HepG2 (cell line): ENCODE results near the gene PRR33. TPM values are rescaled to one million over a fixed set of nuclear protein-coding genes. Genes with fewer than 3 reads are reported as not detected.

ENCODE experiments used
- ATF1 ChIP-seq: IDR thresholded peaks from 2 replicates; pipeline ENCODE4 v1.6.1; 2016; ENCODE audit warnings: mild to moderate bottlenecking, control low read depth
- BORCS8-MEF2B ChIP-seq: sonication (generic); formaldehyde crosslinking; IDR thresholded peaks from 2 replicates; pipeline ENCODE4 v1.8.0; 2022; ENCODE audit warnings: mild to moderate bottlenecking, missing genetic modification reagents
- FOXA3 ChIP-seq: IDR thresholded peaks from 2 replicates; pipeline ENCODE4 v1.6.1; 2016; ENCODE audit warnings: missing genetic modification reagents, missing compliant biosample characterization
- GATAD1 ChIP-seq: IDR thresholded peaks from 2 replicates; pipeline ENCODE4 v1.6.1; 2016; ENCODE audit warnings: missing genetic modification reagents, missing compliant biosample characterization
- HMG20B ChIP-seq: conservative IDR thresholded peaks from 2 replicates; pipeline ENCODE4 v1.6.1; 2016; ENCODE audit warnings: missing genetic modification reagents, missing compliant biosample characterization
- KDM2A ChIP-seq: sonication (generic); formaldehyde crosslinking; IDR thresholded peaks from 2 replicates; pipeline ENCODE4 v1.4.0; 2020; ENCODE audit warnings: low read depth, missing genetic modification reagents, borderline replicate concordance
- MAFF ChIP-seq: IDR thresholded peaks from 2 replicates; pipeline ENCODE4 v1.6.1; 2011; ENCODE audit warnings: low read depth, low read length, improper control_type of control experiment
- POLR2G ChIP-seq: fragments of 200-400 bp; formaldehyde crosslinking; IDR thresholded peaks from 2 replicates; pipeline ENCODE4 v1.6.1; 2018; ENCODE audit warnings: mild to moderate bottlenecking, low read depth, low read length, moderate library complexity
- RFXANK ChIP-seq: IDR thresholded peaks from 2 replicates; pipeline ENCODE4 v1.6.1; 2016
- SNRNP70 ChIP-seq: fragments of 200-400 bp; formaldehyde crosslinking; IDR thresholded peaks from 2 replicates; pipeline ENCODE4 v1.6.1; 2017; ENCODE audit warnings: mild to moderate bottlenecking, low read depth, low read length, moderate library complexity
- STAG1 ChIP-seq: sonication (generic); formaldehyde crosslinking; IDR thresholded peaks from 2 replicates; pipeline ENCODE4 v1.4.0; 2020; ENCODE audit warnings: missing genetic modification reagents
- YEATS2 ChIP-seq: sonication (generic); formaldehyde crosslinking; IDR thresholded peaks from 2 replicates; pipeline ENCODE4 v1.4.0; 2020; ENCODE audit warnings: missing genetic modification reagents, borderline replicate concordance
- ZNF251 ChIP-seq: sonication (generic); formaldehyde crosslinking; IDR thresholded peaks from 2 replicates; pipeline ENCODE4 v1.9.0; 2021; ENCODE audit warnings: mild to moderate bottlenecking, missing genetic modification reagents
- polyA plus RNA-seq, 8 experiments: library from polyadenylated mRNA; depleted of rRNA in 3 of 8; stranded (reverse) in 7 of 8; unstranded in 1 of 8; fragments of >200 nt; fragmentation: Illumina TruSeq in 4 of 8; extraction: Trizol in 4 of 8; gene quantifications; 2 replicates each; pipeline versions ENCODE4 v1.2.1 to v1.2.3, GENCODE V29; 2011 to 2016; ENCODE audit warnings: low read depth in 4 of 8, missing spikeins in 1 of 8, mixed read lengths in 1 of 8; ENCODE audit not compliant: insufficient read depth in 1 of 8
- total RNA-seq, 5 experiments: library from RNA; depleted of rRNA; stranded (reverse); fragments of >200 nt; fragmentation: Illumina TruSeq; extraction: Trizol; gene quantifications; 2 replicates each; pipeline ENCODE4 v1.2.3, GENCODE V29; 2016; ENCODE audit warnings: low read depth in 1 of 5
- TF ChIP-seq, protein P1 (sequence below): sonication (generic); formaldehyde crosslinking; IDR thresholded peaks from 2 replicates; pipeline ENCODE4 v1.5.0; 2020; ENCODE audit warnings: mild to moderate bottlenecking, missing genetic modification reagents, moderate library complexity
- TF ChIP-seq, protein P2 (sequence below): sonication (generic); formaldehyde crosslinking; IDR thresholded peaks from 2 replicates; pipeline ENCODE4 v1.5.1; 2020; ENCODE audit warnings: missing genetic modification reagents, mild to moderate bottlenecking, borderline replicate concordance
- TF ChIP-seq, protein P3 (sequence below), 2 experiments: sonication (generic) in 1 of 2; formaldehyde crosslinking in 1 of 2; IDR thresholded peaks; 2 replicates each; pipeline versions ENCODE4 v1.5.1 to v1.6.1; 2011 to 2020; ENCODE audit warnings: borderline replicate concordance in 1 of 2, low read depth in 1 of 2, low read length in 1 of 2, mild to moderate bottlenecking in 1 of 2, missing genetic modification reagents in 1 of 2, moderate library complexity in 1 of 2
- TF ChIP-seq, protein P4 (sequence below): sonication (generic); formaldehyde crosslinking; IDR thresholded peaks from 2 replicates; pipeline ENCODE4 v1.5.0; 2020; ENCODE audit warnings: missing genetic modification reagents, mild to moderate bottlenecking, borderline replicate concordance
- TF ChIP-seq, protein P5 (sequence below): sonication (generic); formaldehyde crosslinking; IDR thresholded peaks from 2 replicates; pipeline ENCODE4 v1.8.1; 2023; ENCODE audit warnings: mild to moderate bottlenecking, missing genetic modification reagents
- TF ChIP-seq, protein P6 (sequence below): fragments of 450-650 bp; IDR thresholded peaks from 2 replicates; pipeline ENCODE4 v1.6.1; 2017; ENCODE audit warnings: mild to moderate bottlenecking

PRR33 gene
- total and polyA plus RNA-seq, 2 of the 13 experiments (the other 11 are each of a cell fraction or from before 2014, with no cell fraction given) = not detected

DNA sequence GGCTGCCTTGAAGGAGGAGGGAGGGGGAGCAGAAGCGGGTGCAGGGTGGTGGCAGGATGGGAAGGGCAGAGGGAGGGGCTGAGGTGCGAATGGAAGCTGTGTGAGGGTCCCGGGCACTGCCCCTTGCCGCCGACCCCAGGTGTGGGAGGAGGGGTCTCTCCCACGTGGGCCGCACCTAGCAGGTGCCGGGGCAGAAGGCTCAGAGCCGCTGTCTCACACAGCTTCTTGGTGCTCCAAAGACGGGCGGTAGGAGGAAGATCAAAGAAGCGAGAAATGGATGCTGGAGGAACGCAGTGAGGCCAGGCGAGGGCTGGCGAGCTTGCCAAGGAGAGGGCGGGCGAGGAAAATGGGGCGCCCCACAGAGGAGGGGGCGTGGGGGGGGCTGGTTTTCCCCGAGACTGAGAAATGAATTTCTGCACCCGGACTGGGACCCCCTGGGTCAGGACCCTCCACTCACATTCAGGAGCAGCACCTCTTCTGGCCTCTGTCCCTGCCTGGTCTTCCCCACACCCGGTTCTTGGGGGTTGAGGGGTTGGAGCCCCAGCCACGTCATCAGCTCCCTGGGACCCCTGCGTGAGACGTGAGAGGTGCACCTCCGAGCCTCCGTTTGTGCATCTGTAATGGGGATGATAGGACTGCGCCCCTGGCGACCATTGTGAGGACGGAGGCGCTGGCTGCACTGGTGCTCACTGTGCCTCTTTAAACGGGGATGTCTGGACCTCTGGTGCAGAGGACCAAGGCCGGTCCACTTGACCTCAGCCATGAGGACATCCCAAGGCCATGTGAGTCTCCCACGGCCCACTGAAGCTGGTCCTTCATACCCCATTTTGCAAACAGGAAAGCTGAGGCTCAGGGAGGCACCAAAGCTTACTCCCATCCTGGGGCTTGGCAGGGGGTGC lies 22.0 kb downstream of the PRR33 start (continued):
- TF ChIP-seq, protein P1, sequence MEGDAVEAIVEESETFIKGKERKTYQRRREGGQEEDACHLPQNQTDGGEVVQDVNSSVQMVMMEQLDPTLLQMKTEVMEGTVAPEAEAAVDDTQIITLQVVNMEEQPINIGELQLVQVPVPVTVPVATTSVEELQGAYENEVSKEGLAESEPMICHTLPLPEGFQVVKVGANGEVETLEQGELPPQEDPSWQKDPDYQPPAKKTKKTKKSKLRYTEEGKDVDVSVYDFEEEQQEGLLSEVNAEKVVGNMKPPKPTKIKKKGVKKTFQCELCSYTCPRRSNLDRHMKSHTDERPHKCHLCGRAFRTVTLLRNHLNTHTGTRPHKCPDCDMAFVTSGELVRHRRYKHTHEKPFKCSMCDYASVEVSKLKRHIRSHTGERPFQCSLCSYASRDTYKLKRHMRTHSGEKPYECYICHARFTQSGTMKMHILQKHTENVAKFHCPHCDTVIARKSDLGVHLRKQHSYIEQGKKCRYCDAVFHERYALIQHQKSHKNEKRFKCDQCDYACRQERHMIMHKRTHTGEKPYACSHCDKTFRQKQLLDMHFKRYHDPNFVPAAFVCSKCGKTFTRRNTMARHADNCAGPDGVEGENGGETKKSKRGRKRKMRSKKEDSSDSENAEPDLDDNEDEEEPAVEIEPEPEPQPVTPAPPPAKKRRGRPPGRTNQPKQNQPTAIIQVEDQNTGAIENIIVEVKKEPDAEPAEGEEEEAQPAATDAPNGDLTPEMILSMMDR (CRISPR knock-in tag) = peak; percentile 54
- TF ChIP-seq ATF1 (CRISPR knock-in tag) = no peak
- TF ChIP-seq KDM2A = peak; percentile 19; the same call in 1 of the 2 replicates
- TF ChIP-seq GATAD1 (CRISPR knock-in tag) = no peak
- no peak for TF ChIP-seq YEATS2 (CRISPR knock-in tag)
- TF ChIP-seq FOXA3 (CRISPR knock-in tag) = no peak
- TF ChIP-seq, protein P2, sequence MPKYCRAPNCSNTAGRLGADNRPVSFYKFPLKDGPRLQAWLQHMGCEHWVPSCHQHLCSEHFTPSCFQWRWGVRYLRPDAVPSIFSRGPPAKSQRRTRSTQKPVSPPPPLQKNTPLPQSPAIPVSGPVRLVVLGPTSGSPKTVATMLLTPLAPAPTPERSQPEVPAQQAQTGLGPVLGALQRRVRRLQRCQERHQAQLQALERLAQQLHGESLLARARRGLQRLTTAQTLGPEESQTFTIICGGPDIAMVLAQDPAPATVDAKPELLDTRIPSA (CRISPR knock-in tag) = no peak
- TF ChIP-seq MAFF = no peak
- no peak for TF ChIP-seq SNRNP70
- TF ChIP-seq, protein P3, sequence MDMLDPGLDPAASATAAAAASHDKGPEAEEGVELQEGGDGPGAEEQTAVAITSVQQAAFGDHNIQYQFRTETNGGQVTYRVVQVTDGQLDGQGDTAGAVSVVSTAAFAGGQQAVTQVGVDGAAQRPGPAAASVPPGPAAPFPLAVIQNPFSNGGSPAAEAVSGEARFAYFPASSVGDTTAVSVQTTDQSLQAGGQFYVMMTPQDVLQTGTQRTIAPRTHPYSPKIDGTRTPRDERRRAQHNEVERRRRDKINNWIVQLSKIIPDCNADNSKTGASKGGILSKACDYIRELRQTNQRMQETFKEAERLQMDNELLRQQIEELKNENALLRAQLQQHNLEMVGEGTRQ (IDR thresholded peaks at IDR 0.05; ENCODE audit: low read depth, low read length) = no peak
- TF ChIP-seq, protein P3 (CRISPR knock-in tag; IDR thresholded peaks at IDR 0.05; ENCODE audit: borderline replicate concordance) = no peak
- TF ChIP-seq STAG1 = peak; percentile 6; the same call in 1 of the 2 replicates
- TF ChIP-seq POLR2G = no peak
- TF ChIP-seq, protein P4, sequence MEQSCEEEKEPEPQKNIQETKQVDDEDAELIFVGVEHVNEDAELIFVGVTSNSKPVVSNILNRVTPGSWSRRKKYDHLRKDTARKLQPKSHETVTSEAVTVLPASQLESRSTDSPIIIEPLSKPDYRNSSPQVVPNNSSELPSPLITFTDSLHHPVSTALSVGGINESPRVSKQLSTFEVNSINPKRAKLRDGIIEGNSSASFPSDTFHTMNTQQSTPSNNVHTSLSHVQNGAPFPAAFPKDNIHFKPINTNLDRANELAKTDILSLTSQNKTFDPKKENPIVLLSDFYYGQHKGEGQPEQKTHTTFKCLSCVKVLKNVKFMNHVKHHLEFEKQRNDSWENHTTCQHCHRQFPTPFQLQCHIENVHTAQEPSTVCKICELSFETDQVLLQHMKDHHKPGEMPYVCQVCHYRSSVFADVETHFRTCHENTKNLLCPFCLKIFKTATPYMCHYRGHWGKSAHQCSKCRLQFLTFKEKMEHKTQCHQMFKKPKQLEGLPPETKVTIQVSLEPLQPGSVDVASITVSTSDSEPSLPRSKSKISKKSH (CRISPR knock-in tag) = no peak
- TF ChIP-seq ZNF251 = no peak
- TF ChIP-seq BORCS8-MEF2B (CRISPR knock-in tag) = no peak
- TF ChIP-seq RFXANK (CRISPR knock-in tag) = no peak
- TF ChIP-seq, protein P5, sequence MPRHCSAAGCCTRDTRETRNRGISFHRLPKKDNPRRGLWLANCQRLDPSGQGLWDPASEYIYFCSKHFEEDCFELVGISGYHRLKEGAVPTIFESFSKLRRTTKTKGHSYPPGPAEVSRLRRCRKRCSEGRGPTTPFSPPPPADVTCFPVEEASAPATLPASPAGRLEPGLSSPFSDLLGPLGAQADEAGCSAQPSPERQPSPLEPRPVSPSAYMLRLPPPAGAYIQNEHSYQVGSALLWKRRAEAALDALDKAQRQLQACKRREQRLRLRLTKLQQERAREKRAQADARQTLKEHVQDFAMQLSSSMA (CRISPR knock-in tag) = no peak
- TF ChIP-seq, protein P6, sequence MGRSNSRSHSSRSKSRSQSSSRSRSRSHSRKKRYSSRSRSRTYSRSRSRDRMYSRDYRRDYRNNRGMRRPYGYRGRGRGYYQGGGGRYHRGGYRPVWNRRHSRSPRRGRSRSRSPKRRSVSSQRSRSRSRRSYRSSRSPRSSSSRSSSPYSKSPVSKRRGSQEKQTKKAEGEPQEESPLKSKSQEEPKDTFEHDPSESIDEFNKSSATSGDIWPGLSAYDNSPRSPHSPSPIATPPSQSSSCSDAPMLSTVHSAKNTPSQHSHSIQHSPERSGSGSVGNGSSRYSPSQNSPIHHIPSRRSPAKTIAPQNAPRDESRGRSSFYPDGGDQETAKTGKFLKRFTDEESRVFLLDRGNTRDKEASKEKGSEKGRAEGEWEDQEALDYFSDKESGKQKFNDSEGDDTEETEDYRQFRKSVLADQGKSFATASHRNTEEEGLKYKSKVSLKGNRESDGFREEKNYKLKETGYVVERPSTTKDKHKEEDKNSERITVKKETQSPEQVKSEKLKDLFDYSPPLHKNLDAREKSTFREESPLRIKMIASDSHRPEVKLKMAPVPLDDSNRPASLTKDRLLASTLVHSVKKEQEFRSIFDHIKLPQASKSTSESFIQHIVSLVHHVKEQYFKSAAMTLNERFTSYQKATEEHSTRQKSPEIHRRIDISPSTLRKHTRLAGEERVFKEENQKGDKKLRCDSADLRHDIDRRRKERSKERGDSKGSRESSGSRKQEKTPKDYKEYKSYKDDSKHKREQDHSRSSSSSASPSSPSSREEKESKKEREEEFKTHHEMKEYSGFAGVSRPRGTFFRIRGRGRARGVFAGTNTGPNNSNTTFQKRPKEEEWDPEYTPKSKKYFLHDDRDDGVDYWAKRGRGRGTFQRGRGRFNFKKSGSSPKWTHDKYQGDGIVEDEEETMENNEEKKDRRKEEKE = no peak
- no peak for TF ChIP-seq HMG20B (CRISPR knock-in tag)
